Superior temporal gyrus (tissue), 1 donor: ENCODE data around the gene TMEM178B.
A peak's percentile ranks its signal among the peaks of the same experiment; 100 is the strongest.

Experiments used
- DNase-seq: peaks from one replicate; pipeline ENCODE4 v3.0.0-alpha.2; 2016; ENCODE audit errors: extremely low spot score

The TMEM178B gene

GRCh38 chr7:141463986-141464385, 390.1 kb downstream of the TMEM178B start:
- DNase-seq, result no peak

DNA sequence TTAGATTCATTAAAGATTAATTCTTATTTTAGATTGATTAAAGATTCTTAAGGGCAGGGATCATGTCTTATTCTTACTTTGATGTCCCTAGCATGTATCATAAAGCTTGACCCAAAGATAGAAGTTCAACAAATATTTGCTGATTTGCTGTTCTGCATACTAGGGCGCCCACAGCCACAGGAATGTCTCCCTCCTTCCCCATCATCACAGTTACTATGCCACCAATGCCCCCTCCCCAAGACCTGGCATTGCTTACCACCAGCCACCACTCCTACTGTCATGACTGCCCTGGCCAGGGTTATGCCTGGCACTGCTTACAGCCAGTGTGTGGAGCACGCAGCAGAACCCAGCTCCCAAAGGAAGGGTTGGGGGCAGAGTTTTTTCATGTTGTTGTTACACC, 390.7 kb downstream of the TMEM178B start:
- DNase-seq, result no peak

DNA sequence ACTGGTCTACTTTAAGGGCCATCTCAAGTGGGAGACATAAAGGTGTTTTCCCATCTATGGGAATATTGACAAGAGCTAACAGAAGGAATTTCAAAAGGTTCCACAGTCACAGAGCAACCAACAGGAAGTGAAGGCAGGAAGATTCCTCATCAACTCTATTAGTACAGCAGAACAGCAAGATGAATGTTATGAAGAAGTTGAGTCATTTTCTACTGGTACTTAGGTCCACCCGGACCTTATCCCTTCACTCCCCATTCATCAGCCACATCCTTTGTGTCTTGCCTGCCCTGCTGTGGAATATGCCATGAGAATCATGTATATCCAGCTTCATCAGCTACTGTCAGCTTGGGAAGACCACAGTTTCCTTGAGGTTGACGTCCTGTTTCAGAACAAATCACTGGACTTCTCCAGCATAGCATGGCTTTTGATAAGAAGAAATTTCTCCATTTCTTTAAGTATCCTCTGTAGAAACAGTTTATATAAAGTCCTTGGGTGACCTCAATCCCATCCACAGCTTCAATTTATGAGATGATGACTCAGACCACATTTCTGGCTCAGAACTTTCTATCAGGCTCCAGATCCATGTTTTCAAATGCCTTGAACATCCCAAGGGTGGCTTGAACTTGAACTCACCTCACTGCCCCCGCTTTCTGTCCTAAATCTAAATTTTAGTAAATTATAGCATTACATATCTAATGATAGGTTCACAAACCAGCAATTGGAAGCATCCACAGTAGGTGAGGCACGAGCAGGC, 392.5 kb downstream of the TMEM178B start:
- DNase-seq, result no peak

GRCh38 chr7:141468341-141468740, 394.5 kb downstream of the TMEM178B start:
- no peak for DNase-seq

DNA sequence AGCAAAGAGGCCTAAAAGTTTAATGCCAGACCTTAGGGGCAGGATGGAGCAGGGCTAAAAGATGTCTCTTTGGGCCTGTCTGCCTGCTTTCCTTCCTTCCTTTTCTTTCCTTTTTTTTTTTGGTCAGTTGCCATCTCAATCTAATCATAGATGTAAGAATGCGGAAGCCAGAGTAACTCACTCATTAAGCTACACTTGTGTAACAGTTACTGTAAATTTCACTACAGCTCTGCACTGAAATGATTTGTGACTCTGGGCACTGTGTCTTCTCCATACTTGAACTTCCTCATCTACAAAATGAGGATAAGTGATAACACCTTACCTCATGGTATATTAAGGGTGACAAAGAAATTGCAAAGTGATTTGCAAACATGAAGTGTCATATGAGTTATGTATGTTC, 401.8 kb downstream of the TMEM178B start:
- no peak for DNase-seq

DNA sequence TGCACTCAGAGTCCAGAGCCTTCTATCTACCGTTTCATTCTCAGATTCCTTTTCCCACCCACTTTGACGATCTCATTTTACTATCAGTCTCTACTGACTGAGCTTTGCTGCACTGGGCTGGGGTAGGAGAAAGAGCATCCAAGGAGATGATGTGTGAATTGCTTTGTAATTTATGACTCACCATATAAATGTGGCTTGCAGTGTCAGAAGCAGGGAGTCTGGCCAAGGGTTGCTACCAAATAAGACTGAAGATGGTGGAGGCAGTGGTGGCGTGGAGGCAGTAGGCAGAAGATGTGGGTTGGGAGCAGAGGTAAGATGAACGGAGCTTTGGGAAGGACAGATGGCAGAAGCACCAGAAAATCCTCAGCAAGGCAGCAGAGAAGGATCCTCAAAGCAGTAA, 404.0 kb downstream of the TMEM178B start:
- DNase-seq, result peak; percentile 43

- DNase-seq, result no peak
These were observed 405.0 kb downstream of the TMEM178B start for GRCh38 chr7:141478845-141479244.

DNA sequence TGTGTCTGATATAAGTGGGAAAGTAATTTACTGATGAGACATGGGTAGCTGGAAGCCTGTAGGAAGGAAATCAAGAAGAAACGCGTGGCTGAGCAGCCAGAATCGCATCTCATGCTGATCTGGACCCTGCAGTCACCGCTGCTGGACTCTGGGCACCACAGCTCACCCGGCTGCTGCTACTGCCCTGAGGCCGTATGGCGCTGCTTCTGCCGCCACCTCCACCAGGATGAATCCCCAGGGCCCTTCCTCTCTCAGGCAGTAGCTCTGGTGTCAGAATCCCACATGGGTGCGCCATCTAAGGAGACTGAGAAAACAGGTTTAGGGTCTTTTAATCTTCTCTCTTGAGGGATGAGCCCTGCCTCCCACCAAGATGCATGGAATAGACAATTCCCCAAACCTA, 407.1 kb downstream of the TMEM178B start:
- no peak for DNase-seq

DNA sequence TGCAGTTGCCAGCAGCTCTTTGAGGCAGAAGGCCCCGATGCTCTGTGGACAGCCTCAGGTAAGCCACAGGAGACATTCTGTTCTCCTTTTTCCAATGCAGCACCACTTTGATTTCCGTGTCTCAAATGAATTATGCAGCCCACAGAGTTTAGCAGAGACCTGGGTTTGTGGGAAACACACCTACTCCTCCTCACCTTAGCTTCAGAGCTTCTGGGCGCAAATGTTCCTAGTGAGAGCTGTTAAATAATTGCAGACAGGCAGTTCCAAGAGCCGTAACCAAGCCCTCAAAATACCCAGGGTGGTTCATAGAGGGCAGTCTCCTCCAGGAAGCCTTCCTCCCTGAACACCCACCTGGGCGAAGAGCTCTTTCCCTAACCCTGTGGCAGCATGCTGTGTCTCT, 408.1 kb downstream of the TMEM178B start:
- DNase-seq, result no peak

GRCh38 chr7:141483044-141483443, 409.2 kb downstream of the TMEM178B start:
- no peak for DNase-seq

DNA sequence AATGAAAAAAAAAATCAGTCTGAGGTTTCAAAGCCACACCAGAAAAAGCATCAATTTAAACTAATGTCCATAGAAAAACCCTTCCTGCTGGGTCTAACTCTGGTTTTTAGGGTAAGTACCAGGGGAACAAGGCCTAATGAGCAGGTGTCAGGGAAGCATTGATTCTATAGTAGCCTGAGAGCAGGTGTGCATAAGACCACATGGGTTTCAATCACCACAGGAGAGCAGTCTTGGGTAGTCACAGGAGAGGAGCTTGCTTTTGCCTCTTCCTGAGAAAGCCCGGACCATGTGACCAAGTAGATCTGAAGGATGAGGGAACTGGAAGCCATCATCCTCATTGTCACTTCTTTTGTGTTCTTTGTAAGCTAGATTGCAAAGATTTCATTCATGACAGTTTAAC, 411.0 kb downstream of the TMEM178B start:
- DNase-seq, result no peak

DNA sequence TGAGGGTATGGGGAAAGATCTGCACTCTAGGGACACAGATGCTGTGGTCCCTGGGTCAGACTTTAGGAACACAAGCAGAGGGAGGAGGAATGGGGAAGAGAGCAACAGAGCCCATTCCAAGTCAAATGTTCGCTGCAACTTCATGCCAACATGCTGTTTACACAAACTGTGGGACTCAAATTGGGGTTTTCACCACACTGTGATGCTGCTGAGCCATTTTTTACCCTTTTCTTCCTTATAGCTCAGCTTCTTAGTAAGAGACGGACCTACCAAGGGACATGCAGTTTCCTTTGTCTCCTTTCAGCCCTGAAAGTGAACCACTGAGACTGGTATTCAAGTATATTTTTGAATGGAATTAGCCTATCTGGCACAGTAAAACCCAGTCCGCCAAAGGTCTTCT, 413.1 kb downstream of the TMEM178B start:
- no peak for DNase-seq

GRCh38 chr7:141490474-141490873, 416.6 kb downstream of the TMEM178B start:
- DNase-seq, result no peak

DNA sequence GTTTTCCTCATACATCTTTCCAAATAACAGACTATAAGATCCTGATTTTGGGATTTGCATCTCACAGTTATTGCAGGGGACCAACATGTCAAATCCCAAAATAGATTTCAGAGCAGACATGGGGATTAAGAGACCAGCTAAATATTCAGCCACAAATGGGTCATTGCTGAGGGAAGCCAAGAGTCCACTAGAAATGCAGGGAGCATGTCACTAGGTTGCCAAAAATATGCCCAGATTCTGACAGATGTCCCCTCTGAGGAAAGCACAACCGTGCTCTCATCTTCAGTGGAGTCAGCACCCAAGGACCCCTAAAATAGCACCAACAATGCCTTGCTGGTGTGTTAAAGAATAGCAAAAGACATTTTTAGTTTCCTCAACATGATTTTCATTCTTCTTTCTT, 421.2 kb downstream of the TMEM178B start:
- no peak for DNase-seq

GRCh38 chr7:141497391-141497790, 423.5 kb downstream of the TMEM178B start:
- peak; percentile 39 for DNase-seq

- DNase-seq, result no peak
These were observed 426.7 kb downstream of the TMEM178B start for GRCh38 chr7:141500608-141501007.

- DNase-seq, result no peak
These were observed 427.6 kb downstream of the TMEM178B start for GRCh38 chr7:141501451-141501850.

GRCh38 chr7:141511316-141511675, 437.4 kb downstream of the TMEM178B start:
- DNase-seq, result no peak

GRCh38 chr7:141511676-141512396, 438.0 kb downstream of the TMEM178B start:
- DNase-seq, result no peak

DNA sequence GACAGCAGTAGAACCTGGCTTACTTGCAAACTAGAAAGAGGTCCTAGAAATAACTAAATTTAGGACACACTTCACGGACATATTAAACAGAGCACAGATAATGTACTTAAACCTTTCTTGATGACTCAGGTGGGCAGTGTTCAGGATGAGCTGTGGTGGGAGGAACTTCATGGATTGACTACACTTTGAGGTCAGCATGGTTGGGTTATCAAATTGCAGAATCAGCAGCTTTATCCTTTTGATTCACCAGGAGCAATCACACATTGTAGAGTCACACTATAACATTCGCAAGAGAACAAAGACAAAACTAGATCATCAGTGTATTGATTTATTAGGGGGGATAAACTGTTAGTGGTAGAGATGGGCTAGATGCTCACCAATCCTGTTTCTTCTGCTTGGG, 438.7 kb downstream of the TMEM178B start:
- DNase-seq, result no peak

- no peak for DNase-seq
These were observed 439.9 kb downstream of the TMEM178B start for GRCh38 chr7:141513720-141514119.

GRCh38 chr7:141515941-141516340, 442.1 kb downstream of the TMEM178B start:
- DNase-seq, result no peak

DNA sequence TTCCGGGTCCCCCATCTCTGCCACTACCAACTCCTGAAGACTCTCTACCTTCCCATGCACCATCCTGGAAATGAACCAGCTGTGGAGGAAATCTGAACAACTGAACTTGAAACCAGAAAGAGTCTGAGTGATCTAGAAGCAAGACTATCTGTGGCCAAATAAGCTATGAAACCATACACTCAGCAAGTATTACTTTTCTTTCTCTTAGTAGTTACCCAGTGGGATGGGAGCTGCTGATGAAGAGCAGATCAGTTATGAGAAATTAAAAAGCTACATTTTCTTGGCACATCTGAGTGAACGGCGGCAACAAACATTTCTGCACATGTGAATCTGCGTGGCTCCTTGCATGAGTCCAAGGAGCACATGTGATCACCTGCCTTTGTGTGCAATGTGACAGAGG, 445.8 kb downstream of the TMEM178B start:
- no peak for DNase-seq
